ENCODE measurements around the gene EPB41L5.
"Not testable (repeated sequence)": the region's sequence is repeated elsewhere in the genome, so short reads cannot be mapped to it uniquely, and the experiment has no call there.

EPB41L5 gene

GRCh38 chr2:120012771-120013596, at the start of gene EPB41L5:
TSS of gene EPB41L5 (plus strand) at chr2:120013077. CDS start at chr2:120019085, 6,008 bp downstream.
- DNase-seq (ENCODE audit: low read depth in 2 of 2) = peak; percentile 54 to 79

GRCh38 chr2:119981896-119982295, 31.0 kb upstream of the EPB41L5 start:
- DNase-seq (ENCODE audit: low read depth in 2 of 2) = no peak

- DNase-seq (ENCODE audit: low read depth in 2 of 2) = no peak
Observed at GRCh38 chr2:119982506-119982905, 30.4 kb upstream of the EPB41L5 start.

GRCh38 chr2:119983108-119983507, 29.8 kb upstream of the EPB41L5 start:
- no peak for DNase-seq (ENCODE audit: low read depth in 2 of 2)

- DNase-seq (ENCODE audit: low read depth in 2 of 2) = no peak
Observed at GRCh38 chr2:119996148-119996547, 16.7 kb upstream of the EPB41L5 start.

- not testable (repeated sequence) for DNase-seq (ENCODE audit: low read depth in 2 of 2)
Observed at GRCh38 chr2:119996896-119997891, 15.7 kb upstream of the EPB41L5 start.

GRCh38 chr2:120001471-120001870, 11.4 kb upstream of the EPB41L5 start:
- no peak for DNase-seq (ENCODE audit: low read depth in 2 of 2)

GRCh38 chr2:120004254-120004653, 8.6 kb upstream of the EPB41L5 start:
- DNase-seq (ENCODE audit: low read depth in 2 of 2) = no peak

GRCh38 chr2:120005834-120006521, 6.9 kb upstream of the EPB41L5 start:
- DNase-seq (ENCODE audit: low read depth in 2 of 2) = no peak

GRCh38 chr2:120007851-120008250, 5.0 kb upstream of the EPB41L5 start:
- no peak for DNase-seq (ENCODE audit: low read depth in 2 of 2)

- no peak for DNase-seq (ENCODE audit: low read depth in 2 of 2)
Observed at GRCh38 chr2:120012363-120012762, 514 bp upstream of the EPB41L5 start.

GRCh38 chr2:120013597-120014223, 833 bp downstream of the EPB41L5 start:
- DNase-seq (ENCODE audit: low read depth in 2 of 2) = no peak

- no peak for DNase-seq (ENCODE audit: low read depth in 2 of 2)
Observed at GRCh38 chr2:120014226-120014980, 1.5 kb downstream of the EPB41L5 start.

- DNase-seq (ENCODE audit: low read depth in 2 of 2) = no peak
Observed at GRCh38 chr2:120016800-120017199, 3.9 kb downstream of the EPB41L5 start.

- no peak for DNase-seq (ENCODE audit: low read depth in 2 of 2)
Observed at GRCh38 chr2:120017201-120017600, 4.3 kb downstream of the EPB41L5 start.

GRCh38 chr2:120018549-120018948, 5.7 kb downstream of the EPB41L5 start:
- DNase-seq (ENCODE audit: low read depth in 2 of 2) = no peak

GRCh38 chr2:120020554-120020953, 7.7 kb downstream of the EPB41L5 start:
- DNase-seq (ENCODE audit: low read depth in 2 of 2) = no peak

GRCh38 chr2:120022505-120022904, 9.6 kb downstream of the EPB41L5 start:
- DNase-seq (ENCODE audit: low read depth in 2 of 2) = not testable (repeated sequence)

GRCh38 chr2:120026890-120027289, 14.0 kb downstream of the EPB41L5 start:
- no peak for DNase-seq (ENCODE audit: low read depth in 2 of 2)

- no peak for DNase-seq (ENCODE audit: low read depth in 2 of 2)
Observed at GRCh38 chr2:120028795-120029194, 15.9 kb downstream of the EPB41L5 start.
